ENCODE results near the gene PCGF6.
"Not testable (repeated sequence)": the region's sequence is repeated elsewhere in the genome, so short reads cannot be mapped to it uniquely, and the experiment has no call there.

The PCGF6 gene

DNA sequence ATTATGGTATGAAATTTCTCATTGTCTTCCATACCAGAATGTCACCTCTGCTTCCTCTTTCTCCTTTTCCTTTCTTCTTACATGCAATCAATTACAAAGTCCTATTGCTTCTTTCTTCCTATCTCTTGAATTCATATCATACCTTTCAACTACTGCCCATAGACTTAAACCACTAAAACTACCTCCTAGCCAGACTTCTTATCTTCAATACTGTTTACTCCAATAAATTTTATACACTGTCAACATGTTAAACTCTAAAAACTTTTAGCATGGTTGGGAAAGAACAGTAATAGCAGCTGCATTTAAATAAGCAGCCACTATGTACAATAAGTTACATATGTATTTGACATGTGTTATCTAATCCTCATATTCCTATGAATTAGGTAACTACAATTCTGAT lies 34.9 kb downstream of the PCGF6 start:
- no peak for DNase-seq

GRCh38 chr10:103310197-103310596 lies 40.7 kb downstream of the PCGF6 start:
- no peak for DNase-seq

DNA sequence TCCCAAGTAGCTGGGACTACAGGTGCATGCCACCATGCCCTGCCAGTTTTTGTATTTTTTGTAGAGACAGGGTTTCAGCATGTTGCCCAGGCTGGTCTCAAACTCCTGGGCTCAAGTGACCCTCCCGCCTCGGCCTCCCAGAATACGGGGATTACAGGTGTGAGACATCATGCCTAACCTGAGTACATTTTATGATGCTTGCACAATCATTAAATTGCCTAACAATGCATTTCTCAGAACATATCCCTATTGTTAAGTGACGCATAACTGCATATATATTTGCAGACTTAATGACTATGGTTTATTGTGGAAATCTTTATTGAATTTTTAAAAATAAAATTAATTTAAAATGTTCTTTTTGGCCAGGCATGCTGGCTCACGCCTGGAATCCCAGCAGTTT lies 43.3 kb downstream of the PCGF6 start:
- no peak for DNase-seq

DNA sequence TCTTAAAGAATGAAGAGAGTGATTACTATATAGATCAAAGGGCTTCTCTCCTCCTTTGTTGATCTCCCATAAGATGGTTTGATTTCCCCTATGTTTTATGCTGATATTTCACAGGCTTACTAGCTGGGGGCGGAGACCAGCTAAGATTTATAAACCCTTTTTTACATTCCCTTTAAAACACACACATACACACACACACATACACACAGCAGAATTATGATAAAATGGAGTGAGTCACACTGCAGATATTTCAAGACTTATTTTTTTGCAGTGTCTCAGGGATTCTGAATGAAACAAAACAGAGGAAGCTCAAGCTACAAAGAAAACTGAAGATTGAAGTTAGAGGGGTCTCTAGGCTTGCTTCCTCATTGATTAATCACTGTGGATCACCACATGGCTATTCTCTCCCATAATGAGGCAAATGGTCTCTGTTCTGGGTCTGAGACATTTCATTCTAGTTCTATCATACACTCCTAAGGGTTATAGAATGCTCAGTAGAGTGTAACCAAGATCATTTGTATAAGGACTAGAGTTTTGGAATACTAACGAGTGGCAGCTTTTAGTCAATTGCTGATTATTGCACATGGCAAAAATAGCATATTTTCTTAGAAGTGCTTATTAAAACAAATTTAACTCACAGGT lies 55.4 kb downstream of the PCGF6 start:
- no peak for DNase-seq

- no peak for DNase-seq
Measured at GRCh38 chr10:103291588-103291987, 59.4 kb downstream of the PCGF6 start.

DNA sequence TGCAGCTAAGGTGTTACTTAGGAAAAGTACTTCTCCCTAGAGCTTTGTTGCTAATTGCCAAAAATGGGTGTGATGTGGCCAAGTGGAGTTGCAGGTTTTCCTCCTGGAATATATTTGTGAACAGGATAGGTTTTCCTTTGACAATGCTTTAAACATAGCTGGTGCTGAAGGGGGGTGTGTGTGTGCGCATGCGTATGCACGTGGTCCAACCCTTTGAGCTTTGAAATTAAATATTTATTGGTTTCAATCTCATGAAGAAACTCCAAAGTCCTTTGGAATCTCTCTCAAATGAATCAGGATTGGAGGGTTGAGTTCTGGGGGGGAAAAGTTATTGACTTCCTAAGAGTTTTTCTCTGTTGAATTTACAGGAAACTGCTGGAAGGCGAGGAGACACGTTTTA lies 62.9 kb downstream of the PCGF6 start:
- DNase-seq, result no peak

GRCh38 chr10:103284170-103284569 lies 66.8 kb downstream of the PCGF6 start:
- no peak for DNase-seq

- DNase-seq, result no peak
Measured at GRCh38 chr10:103282961-103283360, 68.0 kb downstream of the PCGF6 start.

GRCh38 chr10:103281753-103282152 lies 69.2 kb downstream of the PCGF6 start:
- peak; percentile 73 to 88 (median 76) for DNase-seq

- no peak for DNase-seq
Measured at GRCh38 chr10:103280506-103280905, 70.4 kb downstream of the PCGF6 start.

DNA sequence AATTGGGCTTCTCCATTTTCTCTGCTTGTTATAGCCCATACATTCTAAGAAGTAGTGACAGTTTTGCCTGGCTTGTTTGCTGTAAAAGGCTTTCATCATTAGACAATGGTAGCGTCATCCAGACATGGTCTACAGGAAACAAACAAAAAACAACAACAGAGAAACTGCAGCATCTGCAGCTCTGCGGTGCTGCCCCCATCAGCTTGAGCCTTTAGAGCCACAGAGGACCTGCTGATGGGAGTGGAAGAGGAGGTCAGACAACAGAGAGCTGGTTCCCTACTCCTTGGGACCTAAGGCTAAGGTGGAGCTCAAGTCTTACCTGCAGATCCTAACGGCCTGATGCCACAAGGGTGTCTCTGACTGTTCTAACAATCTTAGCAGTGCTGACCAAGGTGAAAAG lies 70.9 kb downstream of the PCGF6 start:
- no peak for DNase-seq

DNA sequence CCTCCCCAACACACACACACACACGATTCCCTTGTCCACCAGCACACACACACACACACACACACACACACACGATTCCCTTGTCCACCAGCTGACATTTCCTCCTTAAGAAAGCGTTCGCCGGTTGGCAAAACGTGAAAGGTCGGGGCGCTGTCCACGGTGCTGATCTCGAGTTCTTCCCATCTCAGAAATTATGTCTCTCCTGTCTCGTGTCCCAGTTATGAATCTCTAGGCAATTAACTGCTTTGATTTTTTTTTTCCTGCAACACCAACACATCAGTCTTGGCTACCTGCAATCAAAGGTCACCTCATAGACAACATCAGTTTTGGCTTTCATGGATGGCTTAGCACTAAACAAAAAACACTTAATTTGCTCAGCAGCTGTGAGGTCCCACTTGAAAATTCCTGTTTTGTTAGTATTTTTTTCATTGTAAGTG lies 72.1 kb downstream of the PCGF6 start:
- DNase-seq, result peak in 2 of 3 experiments; percentile 24 to 51

DNA sequence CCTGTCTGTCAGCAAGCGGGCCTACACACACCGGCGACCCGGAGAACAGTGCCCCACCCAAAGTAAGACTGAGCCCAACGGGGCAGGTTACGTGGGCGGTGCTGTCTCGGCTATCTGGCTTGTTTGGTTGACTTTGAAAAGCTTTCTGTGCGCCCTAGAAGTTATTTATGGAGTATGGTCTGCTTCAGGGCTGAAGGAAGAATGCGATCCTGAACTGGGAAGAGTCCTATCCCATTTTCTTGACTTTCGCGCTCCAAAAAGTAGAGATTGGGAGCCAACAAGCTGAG lies 72.5 kb downstream of the PCGF6 start:
- DNase-seq, result peak in 2 of 3 experiments; percentile 23 to 40

- peak; percentile 6 to 66 (median 60) for DNase-seq
Measured at GRCh38 chr10:103277713-103278536, 73.0 kb downstream of the PCGF6 start.

- DNase-seq, result peak; percentile 78 to 91 (median 88)
Measured at GRCh38 chr10:103276896-103277712, 73.8 kb downstream of the PCGF6 start, which contains the start of gene INA. INA (plus strand) TSS chr10:103277138; CDS start chr10:103277212, 74 bp downstream.

GRCh38 chr10:103276251-103276895 lies 74.6 kb downstream of the PCGF6 start:
- DNase-seq, result no peak

- no peak for DNase-seq
Measured at GRCh38 chr10:103273041-103273441, 77.9 kb downstream of the PCGF6 start.

DNA sequence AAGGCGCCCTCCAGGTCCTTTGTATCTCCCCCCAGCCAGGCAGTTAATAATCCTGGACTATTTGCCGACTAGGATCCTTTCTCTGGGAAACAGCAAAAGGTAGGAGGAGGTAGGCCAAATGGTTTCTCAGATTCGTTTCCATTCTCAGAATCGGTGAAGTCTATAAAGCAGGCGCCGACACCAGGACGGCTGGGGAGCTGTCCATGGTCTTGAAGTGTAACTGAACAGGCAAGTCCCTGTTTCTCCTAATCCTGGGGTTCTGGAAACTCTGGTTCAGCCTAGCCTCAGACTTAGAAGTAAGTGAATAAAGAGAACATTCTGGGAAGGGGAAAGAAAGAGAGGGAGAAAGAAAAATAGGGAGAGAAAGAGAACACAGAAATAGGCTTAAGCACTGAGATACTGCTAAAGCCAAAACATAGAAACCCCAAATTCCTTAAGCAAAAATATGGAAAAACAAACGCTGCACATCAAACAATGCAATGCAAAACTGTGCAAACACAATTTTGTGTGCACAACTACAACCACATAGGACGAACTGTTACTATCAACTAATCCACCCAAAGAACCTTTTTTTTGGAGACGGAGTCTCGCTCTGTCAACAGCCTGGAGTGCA lies 85.1 kb downstream of the PCGF6 start:
- DNase-seq, result no peak

GRCh38 chr10:103262229-103262628 lies 88.7 kb downstream of the PCGF6 start:
- no peak for DNase-seq

GRCh38 chr10:103259989-103260388 lies 91.0 kb downstream of the PCGF6 start:
- DNase-seq, result no peak

DNA sequence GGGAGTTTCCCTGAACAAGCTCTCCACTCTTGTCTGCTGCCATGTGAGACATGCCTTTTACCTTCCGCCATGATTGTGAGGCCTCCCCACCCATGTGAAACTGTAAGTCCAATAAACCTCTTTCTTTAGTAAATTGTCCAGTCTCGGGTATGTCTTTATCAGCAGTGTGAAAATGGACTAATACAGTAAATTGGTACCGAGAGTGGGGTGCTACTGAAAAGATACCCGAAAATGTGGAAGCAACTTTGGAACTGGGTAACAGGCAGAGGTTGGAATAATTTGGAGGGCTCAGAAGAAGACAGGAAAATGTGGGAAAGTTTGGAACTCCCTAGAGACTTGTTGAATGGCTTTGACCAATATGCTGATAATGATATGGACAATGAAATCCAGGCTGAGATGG lies 92.0 kb downstream of the PCGF6 start:
- not testable (repeated sequence) for DNase-seq

- DNase-seq, result no peak
Measured at GRCh38 chr10:103257812-103258211, 93.1 kb downstream of the PCGF6 start.

DNA sequence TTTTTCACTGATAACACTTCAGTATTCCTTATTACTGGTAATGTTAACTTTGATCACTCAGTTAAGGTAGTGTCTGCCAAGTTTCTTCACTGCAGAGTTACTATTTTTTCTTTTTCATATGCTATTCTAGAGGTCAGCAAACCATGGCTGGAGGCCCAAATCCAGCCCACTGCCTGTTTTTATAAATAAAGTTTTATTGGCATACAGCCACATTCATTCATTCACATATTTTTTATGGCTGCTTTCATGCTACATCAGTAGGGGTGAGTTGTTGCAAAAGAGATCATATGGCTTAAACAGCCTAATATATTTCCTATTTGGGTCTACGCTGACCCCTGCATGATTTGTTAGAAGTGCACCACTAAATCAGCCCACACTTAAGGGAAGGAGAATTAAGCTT lies 94.3 kb downstream of the PCGF6 start:
- DNase-seq, result no peak

Data from NCI-H1417 (cell line).